Measurements from ENCODE around the gene CD69.
A peak's percentile ranks its signal among the peaks of the same experiment; 100 is the strongest.

The CD69 gene

GRCh38 chr12:9779209-9779608 is 18.5 kb upstream of the CD69 start:
- no peak for DNase-seq

- no peak for DNase-seq
Measured at GRCh38 chr12:9776781-9777180, 16.1 kb upstream of the CD69 start.

- DNase-seq = no peak
Measured at GRCh38 chr12:9773216-9773877, 12.6 kb upstream of the CD69 start.

- DNase-seq = no peak
Measured at GRCh38 chr12:9763025-9763424, 2.3 kb upstream of the CD69 start.

GRCh38 chr12:9762369-9762768 is 1.7 kb upstream of the CD69 start:
- no peak for DNase-seq

GRCh38 chr12:9761419-9761781 is 699 bp upstream of the CD69 start:
- no peak for DNase-seq

GRCh38 chr12:9760120-9760519 is 581 bp downstream of the CD69 start:
- peak; percentile 42 to 50 for DNase-seq

- no peak for DNase-seq
Measured at GRCh38 chr12:9759694-9760093, 1.0 kb downstream of the CD69 start.

GRCh38 chr12:9758119-9758518 is 2.6 kb downstream of the CD69 start:
- DNase-seq = peak; percentile 42 to 43

- peak; percentile 86 to 90 for DNase-seq
Measured at GRCh38 chr12:9757433-9758025, 3.2 kb downstream of the CD69 start.

- DNase-seq = no peak
Measured at GRCh38 chr12:9756706-9757105, 4.0 kb downstream of the CD69 start.

- no peak for DNase-seq
Measured at GRCh38 chr12:9756170-9756569, 4.5 kb downstream of the CD69 start.

GRCh38 chr12:9755567-9755966 is 5.1 kb downstream of the CD69 start:
- DNase-seq = no peak

GRCh38 chr12:9755035-9755434 is 5.7 kb downstream of the CD69 start:
- no peak for DNase-seq

- DNase-seq = no peak
Measured at GRCh38 chr12:9754099-9754927, 6.4 kb downstream of the CD69 start.

GRCh38 chr12:9753498-9753897 is 7.2 kb downstream of the CD69 start:
- no peak for DNase-seq

GRCh38 chr12:9753073-9753472 is 7.6 kb downstream of the CD69 start:
- DNase-seq = no peak

GRCh38 chr12:9752145-9752933 is 8.4 kb downstream of the CD69 start:
- no peak for DNase-seq

- DNase-seq = peak; percentile 8 to 66
Measured at GRCh38 chr12:9751204-9752144, 9.2 kb downstream of the CD69 start.

- peak; percentile 80 to 86 for DNase-seq
Measured at GRCh38 chr12:9750276-9751203, 10.2 kb downstream of the CD69 start.

- no peak for DNase-seq
Measured at GRCh38 chr12:9749640-9750039, 11.1 kb downstream of the CD69 start.
